ENCODE results near the gene ALK. TPM values are rescaled to one million over a fixed set of nuclear protein-coding genes. Genes with fewer than 3 reads are reported as not detected.
"Not testable (repeated sequence)": the region's sequence is repeated elsewhere in the genome, so short reads cannot be mapped to it uniquely, and the experiment has no call there.

Gene ALK
- total RNA-seq, 1 donor from 2014 or later, result not detected

DNA sequence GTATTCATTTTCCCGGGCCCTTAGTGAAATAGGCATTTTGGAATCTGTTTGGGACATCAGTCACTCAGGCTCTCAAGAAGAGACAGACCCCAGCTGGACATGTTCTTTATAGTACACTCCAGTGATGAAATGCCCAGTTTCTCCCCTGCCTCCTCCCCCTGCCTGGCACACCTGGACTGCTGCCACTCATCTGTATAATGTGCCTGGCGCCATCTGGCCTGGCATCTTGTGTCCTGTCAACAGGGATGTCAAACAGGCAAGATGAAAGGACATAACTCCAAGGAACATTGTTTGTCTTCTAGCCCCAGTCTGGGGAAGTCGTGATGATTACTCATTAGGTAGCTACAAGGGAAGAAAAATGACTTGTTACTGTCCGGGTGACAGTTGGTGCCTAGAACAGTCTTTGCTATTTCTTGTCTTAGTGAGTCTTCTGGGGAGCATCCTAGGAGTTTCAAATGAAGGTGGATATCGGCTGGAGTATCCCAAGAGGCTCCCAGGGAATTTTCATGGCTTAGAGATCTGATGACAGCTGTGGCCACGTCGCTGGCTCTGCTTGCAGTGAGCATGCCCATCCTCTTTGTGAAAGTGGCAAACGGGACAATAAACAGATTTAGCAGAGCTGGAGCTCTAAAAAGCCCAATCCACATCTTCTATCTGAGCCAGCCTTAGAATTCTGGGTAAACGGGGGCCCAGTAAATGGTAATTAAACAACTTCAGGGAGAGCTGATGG is 153.6 kb downstream of the ALK start:
- intact Hi-C loops (cut with DNase I), result no loop called here
- no peak for DNase-seq (ENCODE audit: low spot score)

DNA sequence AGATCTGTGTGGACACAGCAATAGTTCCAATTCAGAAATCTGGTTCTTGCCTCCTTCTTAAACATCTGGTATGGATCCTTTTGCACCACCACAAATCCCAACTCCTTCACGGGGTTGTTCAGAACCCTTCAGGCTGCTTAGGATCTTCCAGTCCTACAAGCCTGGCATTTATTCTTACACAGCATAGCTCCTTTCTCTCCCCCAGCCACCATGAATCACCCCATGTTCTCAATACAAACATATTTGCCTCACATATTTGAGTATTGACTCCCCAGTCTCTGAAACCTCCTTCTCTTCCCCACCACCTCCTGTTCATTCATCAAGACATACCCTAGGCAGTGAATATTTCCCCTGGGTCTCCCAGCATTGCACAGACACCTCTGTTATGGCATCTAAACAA is 155.2 kb downstream of the ALK start:
- intact Hi-C loops (cut with DNase I), result no loop called here
- no peak for DNase-seq (ENCODE audit: low spot score)

DNA sequence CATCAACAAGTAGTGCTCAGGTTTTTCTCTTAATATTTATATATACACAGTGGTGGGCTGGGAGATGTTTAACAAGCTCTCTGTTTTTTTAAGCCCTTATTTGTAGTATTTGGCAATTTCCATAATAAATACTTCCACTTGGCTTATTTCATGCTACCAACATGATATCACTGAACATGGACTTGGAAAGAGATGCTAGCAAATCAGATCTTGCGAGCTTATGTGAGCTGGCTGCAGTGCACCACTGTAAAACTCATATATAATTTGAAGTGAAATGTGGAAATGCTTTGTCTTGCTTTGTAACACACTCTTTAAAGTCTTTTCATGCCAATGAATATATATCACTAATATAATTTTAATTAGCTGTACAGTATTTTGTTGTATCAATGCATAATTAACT is 155.7 kb downstream of the ALK start:
- DNase-seq (ENCODE audit: low spot score), result no peak
- intact Hi-C loops (cut with DNase I), result no loop called here

DNA sequence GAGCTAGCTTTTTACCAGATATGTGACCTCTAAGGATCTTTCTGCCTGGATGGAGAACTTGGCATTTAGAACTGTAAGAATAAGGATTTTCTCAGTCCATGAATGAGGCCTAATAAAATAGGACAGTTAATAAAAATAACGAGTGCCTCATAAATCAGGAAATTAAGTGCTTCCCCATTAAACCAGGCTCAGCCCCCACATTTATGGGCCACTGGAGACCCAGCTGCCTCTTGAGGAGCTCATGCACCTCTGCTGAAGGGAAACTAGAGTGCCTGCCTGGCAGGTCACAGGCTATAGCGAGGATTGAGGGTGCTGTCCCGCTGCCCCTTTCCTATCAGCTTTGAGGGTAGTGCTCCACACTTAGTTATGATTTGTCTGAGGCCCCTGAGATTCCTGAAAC is 158.0 kb downstream of the ALK start:
- DNase-seq (ENCODE audit: low spot score), result no peak

DNA sequence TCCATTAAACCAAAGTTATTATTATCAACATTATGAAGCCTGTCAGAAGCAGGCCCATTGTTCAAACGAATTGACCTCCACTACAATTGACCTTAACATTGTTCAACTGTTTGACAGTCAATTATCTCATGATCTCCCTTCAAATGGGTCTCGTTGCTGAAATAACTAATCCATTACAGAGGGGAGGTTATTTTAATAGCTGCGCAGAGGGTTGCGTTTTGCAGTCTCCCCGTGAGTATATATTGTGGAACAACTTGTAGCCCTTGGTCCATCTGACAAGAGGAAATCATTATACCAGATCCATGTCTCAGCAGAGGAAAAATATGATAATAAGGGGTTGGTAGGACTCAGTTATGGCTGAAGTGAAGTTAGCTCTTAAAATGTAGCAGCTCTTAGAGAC is 159.1 kb downstream of the ALK start:
- no peak for DNase-seq (ENCODE audit: low spot score)
- intact Hi-C loops (cut with DNase I), result no loop called here

More for the DNA sequence above, 158.0 kb downstream of the ALK start:
- intact Hi-C loops (cut with DNase I), result no loop called here

DNA sequence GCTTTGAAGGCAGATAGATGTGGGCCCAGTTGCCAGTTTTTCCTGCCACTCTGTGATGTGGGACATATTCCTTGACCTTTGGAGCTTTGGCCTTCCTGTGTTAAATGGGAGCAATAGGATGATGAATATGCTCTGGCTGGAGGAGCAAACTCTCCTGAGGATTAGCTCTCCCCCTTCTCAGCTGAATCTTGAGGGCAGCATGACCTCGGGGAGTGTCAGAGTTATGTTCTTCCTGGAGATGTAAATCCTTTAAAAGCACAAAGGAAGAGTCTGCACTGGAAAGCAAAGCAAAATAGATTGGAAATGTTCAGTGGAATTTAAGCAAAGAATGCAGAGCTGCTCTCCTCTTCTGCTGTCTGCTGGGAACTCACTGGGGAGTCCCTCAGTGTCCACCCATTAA is 160.1 kb downstream of the ALK start:
- DNase-seq (ENCODE audit: low spot score), result no peak
- intact Hi-C loops (cut with DNase I), result no loop called here

DNA sequence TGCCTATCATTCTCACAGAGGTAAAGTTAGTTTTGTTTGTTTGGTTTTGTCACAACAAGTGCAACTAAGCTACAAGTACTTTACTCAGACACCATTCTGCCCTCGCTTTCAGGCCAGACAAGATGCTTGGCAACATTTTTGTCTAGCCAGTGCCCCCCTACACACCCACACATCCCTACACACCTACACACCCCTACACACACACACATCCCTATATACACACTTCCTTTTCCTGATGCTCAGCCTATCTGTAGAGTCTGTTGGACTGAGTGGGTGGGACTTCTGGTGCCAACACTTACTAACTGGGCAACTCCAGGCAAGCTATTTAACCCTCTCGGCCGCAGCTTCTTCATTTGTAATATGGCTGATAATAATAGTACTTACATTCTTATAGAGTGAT is 161.4 kb downstream of the ALK start:
- DNase-seq (ENCODE audit: low spot score), result no peak
- intact Hi-C loops (cut with DNase I), result no loop called here

DNA sequence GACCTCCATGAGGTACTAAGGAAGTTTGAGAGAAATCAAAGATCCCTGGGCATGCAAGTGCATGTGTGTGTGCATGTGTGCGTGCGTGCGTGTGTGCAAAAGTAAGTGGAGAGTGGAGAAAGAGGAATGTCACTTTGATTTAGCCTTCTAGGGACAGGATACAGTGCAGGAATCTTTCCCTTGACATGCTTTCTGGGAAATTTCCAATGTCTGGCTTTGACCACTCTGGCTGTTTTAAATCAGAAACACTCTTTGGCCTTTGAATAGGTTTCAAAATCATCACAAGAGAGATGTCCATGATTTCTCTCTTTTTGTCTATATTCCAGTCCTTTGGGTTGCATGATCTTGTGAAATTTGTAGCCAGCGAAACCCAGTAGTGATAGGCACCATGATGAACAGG is 162.0 kb downstream of the ALK start:
- no peak for DNase-seq (ENCODE audit: low spot score)
- intact Hi-C loops (cut with DNase I), result no loop called here

DNA sequence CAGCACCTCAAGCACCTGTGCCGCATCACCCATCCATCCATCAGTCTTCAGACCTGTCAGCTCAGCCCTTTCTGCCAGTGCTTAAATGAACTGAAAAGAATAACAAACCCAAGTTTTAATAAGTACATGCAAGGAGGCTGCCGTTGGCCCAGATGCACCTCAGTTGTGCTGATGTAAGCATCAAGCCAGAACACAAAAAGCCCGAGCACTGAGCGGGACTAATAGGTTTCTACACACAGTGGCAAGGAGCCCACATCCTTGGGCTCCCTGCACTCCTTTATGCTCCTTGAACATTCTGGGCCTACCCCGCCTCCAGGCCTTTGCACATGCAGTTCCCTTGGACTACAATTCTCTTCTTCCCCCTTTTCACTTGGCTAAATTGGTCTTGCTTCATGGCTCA is 165.6 kb downstream of the ALK start:
- intact Hi-C loops (cut with DNase I), result no loop called here
- no peak for DNase-seq (ENCODE audit: low spot score)

DNA sequence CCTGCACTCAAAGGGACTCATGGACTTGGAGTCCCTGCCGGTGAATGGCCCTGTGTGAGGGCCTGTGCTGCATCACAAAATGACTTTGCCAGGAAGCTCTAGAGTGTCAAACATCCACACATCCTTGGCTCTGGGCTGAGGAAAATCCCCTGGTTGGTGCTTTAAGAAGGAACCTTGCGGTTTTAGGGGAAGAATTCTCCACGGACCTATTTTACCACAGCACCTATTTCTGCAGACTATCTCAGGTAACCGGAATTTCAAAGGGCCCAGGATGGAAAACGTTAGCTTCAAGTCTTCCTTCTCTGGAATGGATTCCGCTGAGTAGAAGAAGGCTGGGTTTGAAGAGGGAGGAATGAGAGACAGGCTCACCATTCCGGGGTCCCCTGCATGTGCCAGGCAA is 166.2 kb downstream of the ALK start:
- DNase-seq (ENCODE audit: low spot score), result no peak
- intact Hi-C loops (cut with DNase I), result no loop called here

DNA sequence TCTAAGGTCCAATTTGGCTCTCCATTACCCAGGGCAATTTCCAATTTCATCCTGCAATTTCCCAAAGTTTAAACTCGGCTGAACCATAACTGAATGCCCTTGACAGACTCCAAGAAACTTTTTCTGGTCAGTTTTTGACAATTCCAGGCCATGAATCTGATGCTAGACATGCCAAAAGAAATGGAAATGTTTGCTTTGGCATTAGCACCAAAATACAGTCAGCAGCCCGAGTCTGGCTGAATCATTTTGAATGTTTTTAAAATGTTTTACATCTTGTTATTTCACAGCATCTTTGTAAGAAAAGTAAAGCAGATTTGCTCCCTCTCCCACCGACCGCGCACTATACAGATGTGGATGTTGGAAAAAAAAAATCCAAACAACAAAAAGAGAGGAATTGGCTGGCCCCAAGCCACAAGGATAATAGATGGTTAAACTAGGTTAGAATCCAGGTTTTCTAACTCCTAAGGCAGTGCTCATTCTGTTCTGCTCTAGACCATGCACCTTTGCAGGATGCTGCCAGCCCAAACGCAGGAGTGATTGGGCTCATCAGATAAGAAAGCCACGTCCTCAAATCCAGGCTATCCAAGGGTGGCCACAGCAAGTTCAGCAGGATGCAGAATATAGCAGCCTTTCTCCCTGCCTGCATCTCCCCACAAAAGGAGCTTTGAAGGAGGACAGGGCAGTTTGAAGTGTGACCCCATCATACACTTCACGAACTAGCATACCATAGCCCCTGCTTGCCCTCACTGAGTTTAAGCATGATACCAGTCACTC is 167.5 kb downstream of the ALK start:
- DNase-seq (ENCODE audit: low spot score), result no peak
- intact Hi-C loops (cut with DNase I), result no loop called here

DNA sequence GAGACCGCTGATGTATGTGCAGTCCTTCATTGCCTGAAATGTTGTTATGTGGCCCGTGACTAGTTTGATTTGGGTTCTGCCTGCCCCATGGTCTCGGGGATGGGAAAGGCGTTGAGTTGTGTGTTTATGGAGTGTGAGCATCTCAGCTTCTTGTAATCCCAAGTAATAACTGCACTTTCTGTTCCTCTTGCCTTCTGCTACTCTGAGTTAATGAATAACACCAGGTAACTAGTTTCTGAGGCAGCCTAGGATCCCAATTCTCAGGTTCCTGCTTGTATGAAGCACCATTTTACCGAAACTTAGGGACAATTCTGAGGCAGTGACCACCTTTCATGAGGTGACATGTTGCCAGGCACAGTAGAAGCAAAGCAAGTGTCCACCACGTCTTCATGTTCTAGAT is 170.0 kb downstream of the ALK start:
- DNase-seq (ENCODE audit: low spot score), result no peak
- intact Hi-C loops (cut with DNase I), result no loop called here

DNA sequence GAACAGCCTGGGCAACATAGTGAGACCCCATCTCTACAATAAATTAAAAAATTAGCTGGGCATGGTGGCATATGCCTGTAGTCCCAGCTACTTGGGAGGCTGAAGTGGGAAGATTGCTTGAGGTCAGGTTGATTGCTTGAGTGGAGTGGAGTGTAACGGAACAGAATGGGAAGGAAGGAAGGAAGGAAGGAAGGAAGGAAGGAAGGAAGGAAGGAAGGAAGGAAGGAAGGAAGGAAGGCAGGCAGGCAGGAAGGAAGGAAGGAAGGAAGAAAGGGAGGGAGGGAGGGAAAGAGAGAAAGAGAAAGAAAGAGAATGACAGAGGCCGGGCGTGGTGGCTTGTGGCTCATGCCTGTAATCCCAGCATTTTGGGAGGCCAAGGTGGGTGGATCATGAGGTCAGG is 170.9 kb downstream of the ALK start:
- intact Hi-C loops (cut with DNase I), result not testable (repeated sequence)

DNA sequence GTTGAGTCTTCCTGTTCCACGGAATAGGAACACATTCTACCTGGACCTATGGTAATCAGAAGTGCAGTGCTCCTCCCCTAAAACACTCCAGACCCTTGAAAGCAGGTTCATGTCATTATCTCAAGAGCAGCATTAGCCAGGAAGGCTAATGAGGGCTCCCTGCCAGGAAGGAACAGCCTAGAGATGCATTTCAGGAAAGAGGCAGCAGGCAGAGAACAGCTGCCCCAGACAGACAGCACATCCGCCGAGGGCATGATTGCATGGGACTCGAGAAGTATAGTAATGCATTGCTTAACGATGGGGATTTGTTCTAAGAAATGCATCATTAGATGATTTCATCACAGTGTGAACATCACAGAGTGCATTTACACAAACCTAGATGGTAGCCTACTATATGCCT is 171.5 kb downstream of the ALK start:
- no peak for DNase-seq (ENCODE audit: low spot score)
- intact Hi-C loops (cut with DNase I), result no loop called here

More for the DNA sequence above, 170.9 kb downstream of the ALK start:
- DNase-seq (ENCODE audit: low spot score), result not testable (repeated sequence)

DNA sequence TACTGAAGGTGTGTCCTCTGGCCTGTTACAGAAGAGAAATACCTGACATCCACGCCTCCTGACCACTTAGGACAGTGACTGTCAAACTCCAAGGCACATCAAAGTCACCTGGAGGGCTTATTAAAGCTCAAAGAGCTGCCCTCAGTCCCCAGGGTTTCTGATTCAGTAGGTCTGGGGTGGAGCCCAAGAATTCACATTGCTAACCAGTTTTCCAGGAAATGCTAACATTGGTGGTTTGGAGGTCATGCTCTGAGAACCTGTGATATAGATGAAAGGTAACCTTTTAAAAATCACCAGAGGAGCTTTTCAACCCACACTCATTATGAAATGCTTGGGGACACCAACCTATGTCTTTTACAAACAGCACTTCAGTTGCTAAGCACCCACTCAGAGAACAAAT is 172.3 kb downstream of the ALK start:
- intact Hi-C loops (cut with DNase I), result no loop called here
- no peak for DNase-seq (ENCODE audit: low spot score)

DNA sequence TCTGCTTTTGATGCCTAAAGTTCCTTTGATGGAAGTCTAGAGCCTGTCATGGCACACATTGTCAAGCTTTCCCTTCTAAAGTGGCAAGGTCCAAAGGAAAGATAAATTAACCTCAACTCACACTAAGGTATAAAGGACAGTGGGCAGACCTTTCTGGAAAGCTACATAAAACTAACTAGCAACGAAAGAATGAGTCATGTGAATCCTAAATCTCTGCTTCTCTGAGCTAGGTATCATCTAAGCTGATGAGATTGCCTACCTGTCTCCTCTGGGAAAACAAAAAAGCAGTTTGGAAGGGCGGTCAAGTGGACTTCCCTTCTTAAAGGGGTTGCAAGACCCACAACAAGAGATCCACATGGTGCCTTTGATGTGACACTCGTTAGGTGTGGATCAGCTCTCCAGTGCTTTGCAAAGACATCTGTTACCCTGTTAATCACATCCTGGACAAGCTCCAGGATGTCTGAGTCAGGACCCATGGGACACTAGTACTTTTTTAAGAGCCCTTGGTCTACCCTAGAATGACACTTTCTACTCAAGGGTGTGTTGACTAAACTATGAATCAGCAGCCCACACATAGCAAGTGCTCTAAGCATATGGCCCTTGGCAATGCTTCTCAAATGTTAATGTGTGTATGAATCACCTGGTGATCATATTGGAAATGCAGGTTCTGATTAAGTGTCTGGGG is 173.5 kb downstream of the ALK start:
- intact Hi-C loops (cut with DNase I), result no loop called here
- no peak for DNase-seq (ENCODE audit: low spot score)

DNA sequence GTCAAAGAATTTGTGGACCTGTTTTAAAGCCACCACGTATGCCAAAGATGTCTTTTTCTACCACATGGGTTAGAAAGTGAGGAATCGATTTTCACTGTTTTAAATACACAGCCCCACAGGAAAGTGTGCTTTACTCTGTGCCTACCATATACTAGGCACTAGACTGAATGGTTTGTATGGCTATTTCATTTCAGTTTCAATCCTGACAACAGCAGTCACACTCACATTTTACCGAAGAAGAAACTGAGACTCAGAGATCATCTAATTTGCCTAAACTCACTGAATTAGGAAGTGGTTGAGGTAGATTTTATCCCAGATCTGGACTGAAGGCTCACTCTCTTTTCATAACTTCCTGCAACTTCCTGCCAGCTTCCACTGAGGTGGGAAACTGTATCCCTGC is 176.4 kb downstream of the ALK start:
- intact Hi-C loops (cut with DNase I), result no loop called here
- DNase-seq (ENCODE audit: low spot score), result no peak

DNA sequence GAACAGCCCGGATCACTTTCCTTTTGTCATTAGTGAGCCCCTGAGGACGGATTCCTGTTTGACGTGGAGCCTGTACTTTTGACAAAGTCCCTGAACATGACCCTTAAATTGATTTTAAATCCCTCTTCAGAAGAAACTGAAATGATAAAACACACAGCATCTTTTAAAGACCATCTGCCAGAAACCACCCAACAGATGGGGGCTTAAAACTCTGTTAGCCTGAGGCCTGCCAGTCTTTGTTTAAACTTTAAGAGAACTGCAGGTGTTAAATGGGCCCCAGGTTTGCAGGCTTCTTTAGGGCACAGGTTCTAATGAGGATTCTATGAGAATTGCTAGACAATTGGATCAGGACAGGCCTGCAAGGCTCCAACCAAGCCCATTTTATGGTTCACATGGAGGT is 177.9 kb downstream of the ALK start:
- intact Hi-C loops (cut with DNase I), result no loop called here

DNA sequence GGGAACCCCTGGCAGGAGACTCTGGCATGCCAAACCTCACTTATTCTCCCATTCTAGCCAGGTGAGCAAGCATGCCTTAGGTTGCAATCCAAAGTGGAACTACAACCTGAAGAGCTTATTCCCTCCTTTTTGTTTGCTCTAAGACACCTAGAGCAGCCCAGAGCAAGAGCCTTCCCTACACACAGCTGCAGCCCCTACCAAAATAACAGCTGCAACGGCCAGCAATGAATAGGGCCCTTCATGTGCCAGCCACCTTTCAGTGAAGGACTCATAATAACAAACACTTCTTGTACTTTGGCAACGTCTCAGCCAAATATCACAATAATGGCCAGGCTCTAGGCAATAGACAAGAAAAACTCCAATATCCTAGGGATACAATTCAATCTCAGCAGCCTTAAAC is 178.7 kb downstream of the ALK start:
- intact Hi-C loops (cut with DNase I), result no loop called here
- no peak for DNase-seq (ENCODE audit: low spot score)

More for the DNA sequence above, 177.9 kb downstream of the ALK start:
- no peak for DNase-seq (ENCODE audit: low spot score)

DNA sequence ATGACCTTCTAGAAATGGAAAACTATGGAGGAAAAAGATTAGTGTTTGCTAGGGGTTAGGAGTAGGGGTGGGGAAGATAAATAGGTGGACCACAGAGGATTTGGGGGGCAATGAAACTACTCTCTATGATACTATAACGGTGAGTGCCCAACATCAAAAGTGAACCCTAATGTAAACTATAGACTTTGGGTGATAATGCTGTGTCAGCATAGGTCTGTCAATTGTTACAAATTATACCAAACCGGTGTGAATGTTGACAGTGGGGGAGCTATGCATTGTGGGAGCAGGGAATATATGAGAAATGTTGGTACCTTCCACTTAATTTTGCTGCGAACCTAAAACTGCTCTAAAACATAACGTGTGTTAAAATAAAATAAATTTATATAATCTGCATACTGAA is 180.3 kb downstream of the ALK start:
- intact Hi-C loops (cut with DNase I), result no loop called here
- no peak for DNase-seq (ENCODE audit: low spot score)

DNA sequence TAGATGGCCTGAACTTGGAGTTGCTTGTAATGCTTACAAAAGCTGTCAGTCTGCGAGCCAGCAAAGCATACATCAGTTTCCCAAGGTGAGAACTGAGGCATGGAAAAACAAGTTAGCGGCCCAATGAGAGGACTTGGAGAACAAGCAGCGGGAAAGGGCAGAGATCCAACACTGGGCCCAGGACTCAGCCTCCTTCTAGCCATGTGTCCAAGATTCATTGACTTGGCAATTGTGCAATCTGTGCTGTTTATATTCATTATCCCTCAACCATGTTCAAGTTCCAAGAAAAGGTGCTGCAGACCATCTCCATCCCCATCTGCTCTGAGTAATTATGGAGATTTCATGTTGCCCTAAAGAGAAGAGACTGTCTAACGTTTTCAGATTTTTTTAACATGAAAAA is 187.4 kb downstream of the ALK start:
- intact Hi-C loops (cut with DNase I), result no loop called here
- no peak for DNase-seq (ENCODE audit: low spot score)
